Endothelial cell of umbilical vein (primary cell): ENCODE measurements around the gene RNU1-2. TPM values are rescaled to one million over a fixed set of nuclear protein-coding genes. Genes with fewer than 3 reads are reported as not detected.

Experiments used
- BruUV-seq: library from RNA; stranded (reverse); fragments of 400-500 nt; replicated peaks from 2 replicates; lab custom pipeline; 2021; lab: Mats Ljungman, UMichigan
- CTCF ChIA-PET: fragments of 300-600, 350-600 bp; sonication (Branson Sonifier 250); formaldehyde crosslinking; loops from one replicate; lab custom pipeline; 2021; ENCODE audit warnings: antibody characterized with exemption, inconsistent platforms; lab: Charles Lee
- POLR2A ChIA-PET: fragments of 300-600, 350-600 bp; sonication (Branson Sonifier 250); formaldehyde crosslinking; loops from one replicate; lab custom pipeline; 2021; ENCODE audit warnings: antibody characterized with exemption, inconsistent platforms; lab: Charles Lee
- DNase-seq: peaks from one replicate; pipeline ENCODE4 v3.0.0-alpha.2; 2011; ENCODE audit warnings: low read depth, low spot score
- FAIRE-seq: peaks from 2 replicates; lab custom pipeline; 2011; peaks lifted over from hg19 to GRCh38; lab: Jason Lieb, UNC
- H2AFZ ChIP-seq: 2 replicates; pipeline ENCODE4 v1.6.0; 2012; ENCODE audit warnings: low read depth, low read length, control low read depth, inconsistent platforms
- H3K27ac ChIP-seq: 2 replicates; pipeline ENCODE4 v1.5.1; 2011; ENCODE audit warnings: low read depth, mild to moderate bottlenecking, control low read depth, low read length, moderate library complexity; ENCODE audit not compliant: insufficient read depth
- H3K27me3 ChIP-seq, 2 experiments: 2 replicates each; pipeline versions ENCODE4 v1.6.0 to v1.6.1; 2011; ENCODE audit warnings: low read length in 2 of 2, mixed read lengths in 1 of 2; ENCODE audit not compliant: control insufficient read depth in 2 of 2, insufficient read depth in 2 of 2
- H3K36me3 ChIP-seq, 2 experiments: 2 replicates in 1 of 2; 3 replicates in 1 of 2; pipeline ENCODE4 v1.5.1; 2011; ENCODE audit warnings: low read length in 2 of 2, mild to moderate bottlenecking in 1 of 2, moderate library complexity in 1 of 2; ENCODE audit not compliant: control insufficient read depth in 2 of 2, insufficient read depth in 2 of 2; ENCODE audit errors: extremely low read depth in 1 of 2
- H3K4me1 ChIP-seq: 3 replicates; pipeline ENCODE4 v1.5.1; 2011; ENCODE audit warnings: mild to moderate bottlenecking, low read length; ENCODE audit not compliant: control insufficient read depth, insufficient read depth; ENCODE audit errors: extremely low read depth
- H3K4me2 ChIP-seq: 2 replicates; pipeline ENCODE4 v1.6.1; 2011; ENCODE audit warnings: low read length, control low read depth, mixed read lengths; ENCODE audit not compliant: insufficient read depth
- H3K4me3 ChIP-seq, 3 experiments: fragments of 200-600 bp in 1 of 3; sonication (generic), shearing (Covaris generic) in 1 of 3; replicated peaks in 1 of 3; 2 replicates each; pipeline ENCODE4 v1.5.1; 2011 to 2016; ENCODE audit warnings: control low read depth in 3 of 3, low read length in 3 of 3, mild to moderate bottlenecking in 2 of 3, inconsistent platforms in 1 of 3, low read depth in 1 of 3, moderate library complexity in 1 of 3; ENCODE audit not compliant: insufficient read depth in 1 of 3
- H3K79me2 ChIP-seq: 2 replicates; pipeline ENCODE4 v1.6.0; 2012; ENCODE audit warnings: low read length, inconsistent platforms; ENCODE audit not compliant: control insufficient read depth, insufficient read depth
- H3K9ac ChIP-seq: replicated peaks from 2 replicates; pipeline ENCODE3; 2011; ENCODE audit warnings: low read length, control low read depth; ENCODE audit not compliant: insufficient read depth; ENCODE audit errors: extremely low read depth
- H3K9me1 ChIP-seq: replicated peaks from 3 replicates; pipeline ENCODE4 v1.6.0; 2011; ENCODE audit warnings: mild to moderate bottlenecking, low read length; ENCODE audit not compliant: control insufficient read depth, insufficient read depth; ENCODE audit errors: extremely low read depth
- H3K9me3 ChIP-seq: replicated peaks from 2 replicates; pipeline ENCODE4 v1.5.1; 2012; ENCODE audit warnings: low read length, inconsistent platforms; ENCODE audit not compliant: control insufficient read depth, insufficient read depth
- H4K20me1 ChIP-seq: replicated peaks from 2 replicates; pipeline ENCODE3; 2011; ENCODE audit warnings: mild to moderate bottlenecking, low read length; ENCODE audit not compliant: control insufficient read depth, insufficient read depth; ENCODE audit errors: extremely low read depth
- EZH2 ChIP-seq: IDR thresholded peaks from 2 replicates; pipeline ENCODE4 v1.6.1; 2012; ENCODE audit warnings: borderline replicate concordance, low read depth, mild to moderate bottlenecking, moderate library complexity, low read length, inconsistent platforms; ENCODE audit not compliant: severe bottlenecking
- FOS ChIP-seq: IDR thresholded peaks from 2 replicates; pipeline ENCODE4 v1.6.1; 2011; ENCODE audit warnings: mild to moderate bottlenecking, low read length, moderate library complexity, borderline replicate concordance; ENCODE audit not compliant: insufficient read depth
- GATA2 ChIP-seq: IDR thresholded peaks from 2 replicates; pipeline ENCODE4 v1.7.0; 2011; ENCODE audit warnings: low read depth, mild to moderate bottlenecking, moderate library complexity, mixed read lengths, low read length; ENCODE audit not compliant: insufficient read length, insufficient read depth
- JUN ChIP-seq: IDR thresholded peaks from 2 replicates; pipeline ENCODE4 v1.6.1; 2011; ENCODE audit warnings: borderline replicate concordance, low read depth; ENCODE audit not compliant: insufficient read length, insufficient read depth
- MYC ChIP-seq: IDR thresholded peaks from one replicate; pipeline ENCODE4 v1.6.1; 2011; ENCODE audit warnings: mild to moderate bottlenecking, low read depth, low read length
- POLR2A ChIP-seq: IDR thresholded peaks from 2 replicates; pipeline ENCODE4 v1.6.1; 2012; ENCODE audit warnings: low read depth, mild to moderate bottlenecking, control low read depth, low read length
- POLR2AphosphoS5 ChIP-seq: IDR thresholded peaks from 2 replicates; pipeline ENCODE4 v1.6.1; 2012; ENCODE audit warnings: low read depth, mild to moderate bottlenecking, control low read depth, low read length, moderate library complexity; ENCODE audit not compliant: insufficient read depth
- dilution Hi-C: fragments of 300-500 bp; cut with MboI; formaldehyde crosslinking; loops from one replicate; pipeline ENCODE4 v1.15.0; 2019; ENCODE audit warnings: low sequenced_read_pairs; ENCODE audit not compliant: extremely low pct_ligation_motif_present
- intact Hi-C: fragments of 100-400 bp; cut with micrococcal nuclease; formaldehyde crosslinking; loops from one replicate; pipeline ENCODE4 v1.10.0; 2022
- polyA plus RNA-seq, 4 experiments: library from polyadenylated mRNA; depleted of rRNA in 3 of 4; stranded (reverse) in 3 of 4; unstranded in 1 of 4; fragments of >200 nt; gene quantifications; 2 replicates each; pipeline versions ENCODE4 v1.2.1 to v1.2.3, GENCODE V29; 2011 to 2012; ENCODE audit warnings: missing spikeins in 1 of 4
- total RNA-seq: library from RNA; stranded (reverse); gene quantifications from 2 replicates; pipeline ENCODE4 v1.2.3, GENCODE V29; 2021
- TF ChIP-seq, protein P1 (sequence below): IDR thresholded peaks from 2 replicates; pipeline ENCODE4 v1.6.1; 2011; ENCODE audit not compliant: insufficient read depth, insufficient read length
- TF ChIP-seq, protein P2 (sequence below), 2 donors: IDR thresholded peaks; 1 replicate in 1 of 2; 2 replicates in 1 of 2; pipeline ENCODE4 v1.5.1; 2011; ENCODE audit warnings: low read length in 2 of 2, mild to moderate bottlenecking in 2 of 2, moderate library complexity in 2 of 2, control low read depth in 1 of 2, inconsistent platforms in 1 of 2, low read depth in 1 of 2; ENCODE audit not compliant: insufficient read depth in 1 of 2; ENCODE audit errors: extremely low read depth in 1 of 2

The RNU1-2 gene
- total and polyA plus RNA-seq, 2 donors (not counting 3 experiments of a cell fraction or from before 2014, with no cell fraction given) = 206 to 1,319 TPM

GRCh38 chr1:16922466-16922865 lies 26.7 kb downstream of the RNU1-2 start:
- TF ChIP-seq POLR2AphosphoS5 (no peak), JUN (no peak), FOS (no peak), POLR2A (no peak), GATA2 (no peak), MYC (no peak), EZH2 (no peak)
- TF ChIP-seq, protein P1, sequence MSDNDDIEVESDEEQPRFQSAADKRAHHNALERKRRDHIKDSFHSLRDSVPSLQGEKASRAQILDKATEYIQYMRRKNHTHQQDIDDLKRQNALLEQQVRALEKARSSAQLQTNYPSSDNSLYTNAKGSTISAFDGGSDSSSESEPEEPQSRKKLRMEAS = no peak
- TF ChIP-seq, protein P2, sequence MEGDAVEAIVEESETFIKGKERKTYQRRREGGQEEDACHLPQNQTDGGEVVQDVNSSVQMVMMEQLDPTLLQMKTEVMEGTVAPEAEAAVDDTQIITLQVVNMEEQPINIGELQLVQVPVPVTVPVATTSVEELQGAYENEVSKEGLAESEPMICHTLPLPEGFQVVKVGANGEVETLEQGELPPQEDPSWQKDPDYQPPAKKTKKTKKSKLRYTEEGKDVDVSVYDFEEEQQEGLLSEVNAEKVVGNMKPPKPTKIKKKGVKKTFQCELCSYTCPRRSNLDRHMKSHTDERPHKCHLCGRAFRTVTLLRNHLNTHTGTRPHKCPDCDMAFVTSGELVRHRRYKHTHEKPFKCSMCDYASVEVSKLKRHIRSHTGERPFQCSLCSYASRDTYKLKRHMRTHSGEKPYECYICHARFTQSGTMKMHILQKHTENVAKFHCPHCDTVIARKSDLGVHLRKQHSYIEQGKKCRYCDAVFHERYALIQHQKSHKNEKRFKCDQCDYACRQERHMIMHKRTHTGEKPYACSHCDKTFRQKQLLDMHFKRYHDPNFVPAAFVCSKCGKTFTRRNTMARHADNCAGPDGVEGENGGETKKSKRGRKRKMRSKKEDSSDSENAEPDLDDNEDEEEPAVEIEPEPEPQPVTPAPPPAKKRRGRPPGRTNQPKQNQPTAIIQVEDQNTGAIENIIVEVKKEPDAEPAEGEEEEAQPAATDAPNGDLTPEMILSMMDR (IDR thresholded peaks at IDR 0.05; ENCODE audit: extremely low read depth in 1 of 2, insufficient read depth in 1 of 2, low read depth in 1 of 2, low read length in 2 of 2) = no peak
- Histone ChIP-seq H3K9me3 (no peaks in the 10 kb centered on the region), H3K79me2 (no peaks in the 10 kb centered on the region), H3K27ac (no peak overlapping the region), H2AFZ (no peak overlapping the region), H3K4me3 (no peak overlapping the region), H3K9me1 (no peaks in the 10 kb centered on the region), H3K9ac (no peak overlapping the region), H3K36me3 (no peaks in the 10 kb centered on the region), H3K27me3 (no peaks in the 10 kb centered on the region), H4K20me1 (no peaks in the 10 kb centered on the region), H3K4me2 (no peak overlapping the region), H3K4me1 (peaks cover 7% of the 10 kb centered on the region)
- CTCF ChIA-PET = no interaction called here
- DNase-seq (no peak), FAIRE-seq (no peak)
- no TSS peak for BruUV-seq
- dilution Hi-C loops = no loop called here
- intact Hi-C loops = no loop called here
- POLR2A ChIA-PET = interaction anchor here (1.1 kb wide), 1 partner anchor 17 kb away, joined by 5 read pairs; no protein-coding TSS in a partner anchor
